Osteoblast (primary cell): ENCODE data around the gene MALT1. TPM values are rescaled to one million over a fixed set of nuclear protein-coding genes. Genes with fewer than 3 reads are reported as not detected.

Experiments
- DNase-seq: peaks from one replicate; pipeline ENCODE4 v3.0.0; 2011; ENCODE audit warnings: low spot score, mixed read lengths; ENCODE audit not compliant: insufficient read length; ENCODE audit errors: missing footprints
- H2AFZ ChIP-seq: 2 replicates; pipeline ENCODE4 v1.6.0; 2011; ENCODE audit warnings: mild to moderate bottlenecking, low read length
- H3K27ac ChIP-seq: 2 replicates; pipeline ENCODE4 v1.5.1; 2011; ENCODE audit warnings: mild to moderate bottlenecking, low read depth, low read length, moderate library complexity
- H3K27me3 ChIP-seq: 2 replicates; pipeline ENCODE4 v1.6.0; 2012; ENCODE audit warnings: mild to moderate bottlenecking, control low read depth, inconsistent platforms, low read length, moderate library complexity; ENCODE audit not compliant: insufficient read depth
- H3K36me3 ChIP-seq: 2 replicates; pipeline ENCODE4 v1.5.1; 2011; ENCODE audit warnings: mild to moderate bottlenecking, low read length, control low read depth, moderate library complexity; ENCODE audit not compliant: insufficient read depth
- H3K4me1 ChIP-seq: 2 replicates; pipeline ENCODE4 v1.5.1; 2011; ENCODE audit warnings: mild to moderate bottlenecking, low read length, control low read depth, moderate library complexity; ENCODE audit not compliant: insufficient read depth
- H3K4me2 ChIP-seq: 2 replicates; pipeline ENCODE4 v1.6.0; 2011; ENCODE audit warnings: mild to moderate bottlenecking, low read length; ENCODE audit not compliant: insufficient read depth
- H3K4me3 ChIP-seq: fragments of 200-600 bp; sonication (generic); 3 replicates; pipeline ENCODE4 v1.5.1; 2012; ENCODE audit warnings: mild to moderate bottlenecking, low read length, inconsistent platforms; ENCODE audit not compliant: insufficient read depth
- H3K79me2 ChIP-seq: 2 replicates; pipeline ENCODE4 v1.6.0; 2012; ENCODE audit warnings: mild to moderate bottlenecking, low read length, control low read depth, inconsistent platforms; ENCODE audit not compliant: insufficient read depth
- H3K9me3 ChIP-seq: 2 replicates; pipeline ENCODE4 v1.5.1; 2011; ENCODE audit warnings: low read depth, low read length, control low read depth
- H4K20me1 ChIP-seq: 2 replicates; pipeline ENCODE4 v1.6.0; 2012; ENCODE audit warnings: mild to moderate bottlenecking, low read length, control low read depth; ENCODE audit not compliant: insufficient read depth
- total RNA-seq: library from RNA; depleted of rRNA; stranded (reverse); fragments of >200 nt; gene quantifications from 2 replicates; pipeline ENCODE4 v1.2.3, GENCODE V29; 2012
- TF ChIP-seq, protein P1 (sequence below): IDR thresholded peaks from 2 replicates; pipeline ENCODE4 v1.5.1; 2011; ENCODE audit warnings: mild to moderate bottlenecking, low read depth, low read length, moderate library complexity; ENCODE audit errors: extremely low read depth

The MALT1 gene
- total RNA-seq, 1 donor = 55.7 TPM

DNA sequence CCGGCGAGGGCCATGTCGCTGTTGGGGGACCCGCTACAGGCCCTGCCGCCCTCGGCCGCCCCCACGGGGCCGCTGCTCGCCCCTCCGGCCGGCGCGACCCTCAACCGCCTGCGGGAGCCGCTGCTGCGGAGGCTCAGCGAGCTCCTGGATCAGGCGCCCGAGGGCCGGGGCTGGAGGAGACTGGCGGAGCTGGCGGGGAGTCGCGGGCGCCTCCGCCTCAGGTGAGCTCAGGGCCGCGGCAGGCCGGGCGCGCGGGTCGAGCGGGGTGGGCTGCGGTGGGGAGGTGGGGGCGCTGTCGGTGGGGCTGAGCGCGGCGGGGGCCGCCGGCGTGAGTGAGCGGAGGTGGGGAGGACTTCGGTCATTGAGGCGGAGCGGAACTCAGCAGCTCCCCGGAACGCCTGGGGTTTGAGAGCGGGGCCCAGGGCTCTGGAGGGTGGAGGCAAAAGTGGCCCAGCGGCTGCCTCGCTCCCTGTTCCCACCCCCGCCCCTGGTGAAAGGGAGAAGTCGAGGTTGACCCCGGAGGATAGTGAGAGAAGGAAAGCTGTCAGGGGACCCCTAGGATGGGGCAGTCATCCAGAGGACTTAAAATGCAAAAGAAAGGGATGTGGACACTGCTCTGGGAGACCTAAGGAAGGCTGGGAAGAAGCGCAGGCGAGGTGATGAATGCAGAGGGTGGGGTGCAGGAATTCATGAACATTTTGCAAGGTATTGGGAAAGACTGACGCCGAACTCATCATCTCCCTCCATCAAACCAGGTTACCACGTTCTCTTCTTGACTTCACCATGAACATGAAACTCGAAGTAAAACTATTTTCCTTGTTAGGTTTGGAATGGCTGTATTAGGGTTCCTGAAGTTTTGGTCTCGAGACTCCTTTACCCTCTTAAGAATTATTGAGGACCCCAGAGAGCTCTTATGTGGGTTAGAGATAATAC is 633 bp downstream of the MALT1 start:
- Histone ChIP-seq H3K9me3 (no peaks in the 10 kb centered on the region), H3K4me3 (peak overlapping the region; percentile 84), H3K27ac (peak overlapping the region; percentile 67), H3K4me1 (peaks cover 44% of the 10 kb centered on the region), H3K79me2 (peaks cover 48% of the 10 kb centered on the region), H3K27me3 (no peaks in the 10 kb centered on the region), H4K20me1 (peaks cover 23% of the 10 kb centered on the region), H3K36me3 (no peaks in the 10 kb centered on the region), H3K4me2 (peak overlapping the region; percentile 96), H2AFZ (peak overlapping the region; percentile 87)
- TF ChIP-seq, protein P1, sequence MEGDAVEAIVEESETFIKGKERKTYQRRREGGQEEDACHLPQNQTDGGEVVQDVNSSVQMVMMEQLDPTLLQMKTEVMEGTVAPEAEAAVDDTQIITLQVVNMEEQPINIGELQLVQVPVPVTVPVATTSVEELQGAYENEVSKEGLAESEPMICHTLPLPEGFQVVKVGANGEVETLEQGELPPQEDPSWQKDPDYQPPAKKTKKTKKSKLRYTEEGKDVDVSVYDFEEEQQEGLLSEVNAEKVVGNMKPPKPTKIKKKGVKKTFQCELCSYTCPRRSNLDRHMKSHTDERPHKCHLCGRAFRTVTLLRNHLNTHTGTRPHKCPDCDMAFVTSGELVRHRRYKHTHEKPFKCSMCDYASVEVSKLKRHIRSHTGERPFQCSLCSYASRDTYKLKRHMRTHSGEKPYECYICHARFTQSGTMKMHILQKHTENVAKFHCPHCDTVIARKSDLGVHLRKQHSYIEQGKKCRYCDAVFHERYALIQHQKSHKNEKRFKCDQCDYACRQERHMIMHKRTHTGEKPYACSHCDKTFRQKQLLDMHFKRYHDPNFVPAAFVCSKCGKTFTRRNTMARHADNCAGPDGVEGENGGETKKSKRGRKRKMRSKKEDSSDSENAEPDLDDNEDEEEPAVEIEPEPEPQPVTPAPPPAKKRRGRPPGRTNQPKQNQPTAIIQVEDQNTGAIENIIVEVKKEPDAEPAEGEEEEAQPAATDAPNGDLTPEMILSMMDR = no peak
- DNase-seq = peak; percentile 69

DNA sequence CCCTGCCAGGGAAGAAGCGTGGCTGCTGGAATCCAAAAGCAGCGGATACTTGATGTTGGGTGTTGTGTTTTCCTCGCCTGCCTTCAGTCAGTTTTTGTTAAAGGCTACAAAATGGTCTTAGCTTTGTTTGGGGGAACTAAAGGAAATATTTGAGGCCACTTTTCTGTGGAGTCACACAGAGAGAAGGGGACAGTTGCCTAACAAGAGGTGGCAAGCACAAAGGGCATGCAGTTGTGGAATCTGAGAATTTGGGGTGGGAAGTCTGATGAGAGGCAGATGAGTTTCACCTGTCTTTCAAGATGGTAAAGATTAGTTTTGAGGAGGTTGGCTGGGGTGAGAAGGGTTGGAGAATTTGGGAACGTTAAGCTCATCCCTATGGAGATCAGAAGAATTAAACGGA is 2.9 kb downstream of the MALT1 start:
- Histone ChIP-seq H4K20me1 (peaks cover 28% of the 10 kb centered on the region), H3K9me3 (no peaks in the 10 kb centered on the region)
- TF ChIP-seq, protein P1 = no peak

DNA sequence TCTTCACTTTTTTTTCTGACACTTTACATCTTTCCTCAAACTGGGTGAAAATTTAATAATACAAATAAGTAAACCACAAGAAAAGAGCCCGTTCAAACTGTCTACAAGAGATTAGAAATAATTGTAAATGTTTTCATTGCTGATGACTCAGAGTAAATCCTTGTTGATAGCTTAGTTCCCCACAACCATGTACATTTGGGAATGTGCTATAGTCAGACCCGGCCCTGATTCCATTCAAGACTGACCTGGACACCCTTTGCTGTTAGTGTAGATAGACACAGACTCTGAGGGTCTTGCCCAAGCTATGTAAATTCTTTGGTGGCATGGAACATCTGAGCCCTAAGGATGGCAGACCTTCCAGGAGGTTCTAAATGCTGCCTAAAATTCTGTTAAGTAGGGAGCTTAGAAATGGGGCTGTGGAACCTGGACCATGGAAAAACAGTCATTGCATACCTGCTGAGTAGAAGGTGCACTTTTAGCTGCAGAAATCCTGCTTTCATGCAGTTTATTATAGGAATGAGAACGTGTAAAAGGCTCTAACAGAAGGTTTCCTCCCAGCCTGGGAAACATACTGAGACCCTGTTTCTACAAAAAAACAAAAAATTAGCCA is 3.7 kb downstream of the MALT1 start:
- peak; percentile 64 for DNase-seq
- H3K79me2 ChIP-seq = peaks cover 74% of the 10 kb centered on the region
- no peak overlapping the region for H3K27ac ChIP-seq
- no peaks in the 10 kb centered on the region for H3K9me3 ChIP-seq
- H3K4me2 ChIP-seq = no peak overlapping the region
- H3K4me1 ChIP-seq = peaks cover 17% of the 10 kb centered on the region
- TF ChIP-seq, protein P1 = no peak
- no peaks in the 10 kb centered on the region for H3K27me3 ChIP-seq
- no peak overlapping the region for H2AFZ ChIP-seq
- H4K20me1 ChIP-seq = peaks cover 28% of the 10 kb centered on the region
- H3K4me3 ChIP-seq = no peak overlapping the region
- H3K36me3 ChIP-seq = no peaks in the 10 kb centered on the region

More for the DNA sequence above, 2.9 kb downstream of the MALT1 start:
- no peak for DNase-seq
- Histone ChIP-seq H3K4me3 (no peak overlapping the region), H2AFZ (no peak overlapping the region), H3K4me2 (no peak overlapping the region), H3K27ac (no peak overlapping the region), H3K4me1 (peaks cover 25% of the 10 kb centered on the region), H3K36me3 (no peaks in the 10 kb centered on the region), H3K79me2 (peaks cover 68% of the 10 kb centered on the region), H3K27me3 (no peaks in the 10 kb centered on the region)

DNA sequence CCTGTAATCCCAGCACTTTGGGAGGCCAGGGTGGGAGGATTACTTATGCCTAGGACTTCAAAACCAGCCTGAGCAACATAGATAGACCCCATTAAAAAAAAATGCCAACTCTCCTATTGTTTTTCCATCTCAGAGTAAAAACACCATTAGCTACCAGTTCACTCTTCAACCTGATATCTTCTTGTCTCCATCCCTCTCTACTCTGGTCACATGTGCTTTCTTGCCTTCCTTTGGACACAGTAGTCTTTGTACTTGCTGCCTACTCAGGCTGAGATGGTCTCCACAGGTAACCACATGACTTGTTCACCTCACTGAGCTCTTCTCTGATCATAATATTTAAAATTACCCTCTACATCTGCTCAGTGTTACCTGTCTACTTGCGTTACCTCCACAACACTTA is 5.0 kb downstream of the MALT1 start:
- Histone ChIP-seq H3K4me2 (no peak overlapping the region), H3K9me3 (no peaks in the 10 kb centered on the region), H3K27me3 (no peaks in the 10 kb centered on the region), H3K27ac (no peak overlapping the region), H3K4me1 (peaks cover 8% of the 10 kb centered on the region), H4K20me1 (peaks cover 28% of the 10 kb centered on the region), H3K36me3 (no peaks in the 10 kb centered on the region), H3K4me3 (no peak overlapping the region), H2AFZ (no peak overlapping the region), H3K79me2 (peaks cover 79% of the 10 kb centered on the region)
- TF ChIP-seq, protein P1 = no peak
- no peak for DNase-seq
